Large intestine (tissue), 12 donors: ENCODE measurements around the gene NSFL1C. TPM values are rescaled to one million over a fixed set of nuclear protein-coding genes. Genes with fewer than 3 reads are reported as not detected.

Source experiments
- DNase-seq, 2 donors: peaks; one replicate each; pipeline versions ENCODE4 v3.0.0 to v3.0.0-alpha.2; 2013
- H3K27ac ChIP-seq: one replicate; pipeline ENCODE4 v1.5.1; 2013; ENCODE audit warnings: low read length
- H3K27me3 ChIP-seq: 2 replicates; pipeline ENCODE4 v1.6.1; 2013; ENCODE audit warnings: low read length; ENCODE audit not compliant: control insufficient read depth, insufficient read depth
- H3K36me3 ChIP-seq: 2 replicates; pipeline ENCODE4 v1.6.1; 2013; ENCODE audit warnings: low read length; ENCODE audit not compliant: control insufficient read depth, insufficient read depth
- H3K4me1 ChIP-seq: one replicate; pipeline ENCODE4 v1.6.1; 2013; ENCODE audit warnings: low read length; ENCODE audit not compliant: control insufficient read depth, insufficient read depth
- H3K4me3 ChIP-seq: one replicate; pipeline ENCODE4 v1.5.1; 2013; ENCODE audit warnings: low read length
- H3K9me3 ChIP-seq: one replicate; pipeline ENCODE4 v1.6.1; 2013; ENCODE audit warnings: mild to moderate bottlenecking, low read depth, low read length, moderate library complexity; ENCODE audit not compliant: control insufficient read depth
- WGBS: methylation state at CpG from one replicate; pipeline ENCODE4 v1.1.5; 2013; ENCODE audit warnings: low lambda C conversion rate; ENCODE audit not compliant: insufficient coverage; 5-methylcytosine and 5-hydroxymethylcytosine counted together
- long read RNA-seq, 11 donors: transcript quantifications; one replicate each; lab custom pipeline, GENCODE V29; 2026
- polyA plus RNA-seq: library from polyadenylated mRNA; unstranded; fragments of 120-200 nt; gene quantifications from one replicate; pipeline ENCODE4 v1.2.1, GENCODE V29; 2013

The NSFL1C gene
- 73.3 TPM for polyA plus RNA-seq
- long read RNA-seq, donor 1, transcript NSFL1C-201 (9 exons, 3,568 nt): major isoform, 12 of 23 reads
- long read RNA-seq, donor 1, partial matches to known transcripts: 8 of 23 reads
- long read RNA-seq, donor 1, other reads (novel, unspliced or antisense): 0 of 23 reads
- long read RNA-seq, donor 2, transcript NSFL1C-201 (9 exons, 3,568 nt): major isoform, 26 of 48 reads
- long read RNA-seq, donor 2, partial matches to known transcripts: 11 of 48 reads
- long read RNA-seq, donor 2, other reads (novel, unspliced or antisense): 7 of 48 reads
- long read RNA-seq, donor 3, transcript NSFL1C-201 (9 exons, 3,568 nt): major isoform, 26 of 57 reads
- long read RNA-seq, donor 3, partial matches to known transcripts: 27 of 57 reads
- long read RNA-seq, donor 3, other reads (novel, unspliced or antisense): 0 of 57 reads
- long read RNA-seq, donor 4: 0 reads
- long read RNA-seq, donor 5, transcript NSFL1C-201 (9 exons, 3,568 nt): major isoform, 11 of 22 reads
- long read RNA-seq, donor 5, partial matches to known transcripts: 0 of 22 reads
- long read RNA-seq, donor 5, other reads (novel, unspliced or antisense): 9 of 22 reads
- long read RNA-seq, donor 6, transcript NSFL1C-201 (9 exons, 3,568 nt): major isoform, 13 of 23 reads
- long read RNA-seq, donor 6, partial matches to known transcripts: 5 of 23 reads
- long read RNA-seq, donor 6, other reads (novel, unspliced or antisense): 0 of 23 reads
- long read RNA-seq, donor 7, transcript NSFL1C-201 (9 exons, 3,568 nt): major isoform, 6 of 7 reads
- long read RNA-seq, donor 7, partial matches to known transcripts: 0 of 7 reads
- long read RNA-seq, donor 7, other reads (novel, unspliced or antisense): 0 of 7 reads
- long read RNA-seq, donor 8, transcript NSFL1C-201 (9 exons, 3,568 nt): major isoform, 23 of 44 reads
- long read RNA-seq, donor 8, partial matches to known transcripts: 11 of 44 reads
- long read RNA-seq, donor 8, other reads (novel, unspliced or antisense): 6 of 44 reads
- long read RNA-seq, donor 9, transcript NSFL1C-201 (9 exons, 3,568 nt): major isoform, 17 of 19 reads
- long read RNA-seq, donor 9, partial matches to known transcripts: 0 of 19 reads
- long read RNA-seq, donor 9, other reads (novel, unspliced or antisense): 0 of 19 reads
- long read RNA-seq, donor 10, transcript NSFL1C-201 (9 exons, 3,568 nt): major isoform, 23 of 33 reads
- long read RNA-seq, donor 10, partial matches to known transcripts: 8 of 33 reads
- long read RNA-seq, donor 10, other reads (novel, unspliced or antisense): 0 of 33 reads
- long read RNA-seq, donor 11, transcript NSFL1C-201 (9 exons, 3,568 nt): major isoform, 19 of 21 reads
- long read RNA-seq, donor 11, partial matches to known transcripts: 0 of 21 reads
- long read RNA-seq, donor 11, other reads (novel, unspliced or antisense): 0 of 21 reads

GRCh38 chr20:1466211-1467081 is at the start of gene NSFL1C:
Gene NSFL1C, minus strand, starts transcription at chr20:1466849. Its CDS starts 25 bp downstream, at chr20:1466824.
- no peaks in the 10 kb centered on the region for H3K27me3 ChIP-seq
- peaks cover 30% of the 10 kb centered on the region for H3K4me1 ChIP-seq
- peak within 1 kb of the TSS; percentile 66 for H3K4me3 ChIP-seq
- H3K9me3 ChIP-seq: no peaks in the 10 kb centered on the region
- no CpG with 5 or more reads among the region's 104 CpGs for WGBS
- DNase-seq: peak; percentile 95 to 97
- peak within 1 kb of the TSS; percentile 83 for H3K27ac ChIP-seq
- peaks cover 22% of the 10 kb centered on the region for H3K36me3 ChIP-seq

GRCh38 chr20:1513801-1514200 is 47.2 kb upstream of the NSFL1C start:
- Histone ChIP-seq H3K27me3 (peaks cover 11% of the 10 kb centered on the region), H3K9me3 (no peaks in the 10 kb centered on the region), H3K4me3 (no peak overlapping the region), H3K4me1 (no peaks in the 10 kb centered on the region), H3K36me3 (no peaks in the 10 kb centered on the region), H3K27ac (no peak overlapping the region)
- WGBS: no CpG with 5 or more reads among the region's 1 CpG
- DNase-seq: no peak

DNA sequence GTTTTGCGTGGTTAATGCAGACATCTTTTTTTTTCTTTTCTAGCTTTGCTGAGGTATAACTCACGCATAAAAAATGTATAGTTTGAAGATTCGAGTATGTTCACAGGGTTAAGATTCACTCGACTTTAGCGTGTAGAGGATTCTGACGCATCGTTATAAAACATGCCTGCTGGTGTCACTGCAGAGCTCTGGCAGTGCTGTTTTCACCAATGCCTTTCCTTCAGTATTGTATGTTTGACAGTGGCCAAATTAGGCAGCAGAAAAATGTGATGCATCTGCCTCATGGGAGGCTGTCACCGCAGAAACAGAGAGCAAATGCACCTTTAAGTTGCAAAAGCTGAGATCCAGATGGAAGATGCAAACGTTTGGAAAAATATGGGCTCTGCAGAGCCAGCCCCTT is 42.6 kb upstream of the NSFL1C start:
- WGBS: 100% methylated on average over 1 of the region's 9 CpGs
- H3K27me3 ChIP-seq: peaks cover 10% of the 10 kb centered on the region
- H3K4me3 ChIP-seq: no peak overlapping the region
- no peaks in the 10 kb centered on the region for H3K4me1 ChIP-seq
- no peaks in the 10 kb centered on the region for H3K9me3 ChIP-seq
- no peaks in the 10 kb centered on the region for H3K36me3 ChIP-seq
- H3K27ac ChIP-seq: no peak overlapping the region
- no peak for DNase-seq

DNA sequence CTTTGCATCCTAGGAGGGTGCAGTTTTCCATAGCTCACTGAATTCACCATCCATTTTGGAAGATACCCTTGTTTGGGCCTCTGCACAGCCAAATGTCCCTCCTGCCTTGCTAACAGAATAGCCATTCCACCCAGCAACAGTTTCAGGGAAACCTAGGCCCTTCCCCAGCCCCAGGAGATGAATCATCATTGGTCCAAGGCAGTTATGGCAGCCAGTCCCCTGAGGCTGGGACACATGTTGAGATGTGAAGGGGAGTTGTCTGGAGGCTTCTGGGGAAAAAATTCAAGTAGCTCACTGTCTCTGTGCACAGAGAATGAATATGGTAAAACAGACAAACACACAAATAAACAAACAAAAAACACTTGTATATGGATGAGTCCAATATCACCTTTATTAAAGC is 41.9 kb upstream of the NSFL1C start:
- Histone ChIP-seq H3K27me3 (peaks cover 10% of the 10 kb centered on the region), H3K9me3 (no peaks in the 10 kb centered on the region), H3K36me3 (no peaks in the 10 kb centered on the region), H3K4me1 (no peaks in the 10 kb centered on the region), H3K27ac (no peak overlapping the region), H3K4me3 (no peak overlapping the region)
- no peak for DNase-seq

DNA sequence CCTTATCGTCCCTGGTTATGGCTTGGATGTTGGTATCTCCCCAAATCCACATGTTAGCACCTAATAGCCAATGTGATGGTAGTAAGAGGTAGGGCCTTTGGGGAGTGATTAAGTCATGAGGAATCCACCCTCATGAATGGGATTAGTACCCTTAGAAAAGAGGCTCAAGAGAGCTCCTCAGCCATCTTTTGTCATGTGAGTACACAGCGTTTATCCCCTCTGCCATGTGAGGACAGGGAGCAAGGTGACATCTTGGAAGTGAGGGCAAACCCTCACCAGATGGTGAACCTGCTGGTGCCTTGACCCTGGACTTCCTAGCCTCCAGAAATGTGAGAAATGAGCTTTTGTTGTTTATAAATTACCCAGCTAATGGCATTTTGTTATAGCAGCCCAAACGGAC is 40.6 kb upstream of the NSFL1C start:
- Histone ChIP-seq H3K4me1 (no peaks in the 10 kb centered on the region), H3K4me3 (no peak overlapping the region), H3K9me3 (no peaks in the 10 kb centered on the region), H3K27ac (no peak overlapping the region), H3K27me3 (peaks cover 10% of the 10 kb centered on the region), H3K36me3 (no peaks in the 10 kb centered on the region)
- no CpG with 5 or more reads among the region's 3 CpGs for WGBS
- DNase-seq: no peak

DNA sequence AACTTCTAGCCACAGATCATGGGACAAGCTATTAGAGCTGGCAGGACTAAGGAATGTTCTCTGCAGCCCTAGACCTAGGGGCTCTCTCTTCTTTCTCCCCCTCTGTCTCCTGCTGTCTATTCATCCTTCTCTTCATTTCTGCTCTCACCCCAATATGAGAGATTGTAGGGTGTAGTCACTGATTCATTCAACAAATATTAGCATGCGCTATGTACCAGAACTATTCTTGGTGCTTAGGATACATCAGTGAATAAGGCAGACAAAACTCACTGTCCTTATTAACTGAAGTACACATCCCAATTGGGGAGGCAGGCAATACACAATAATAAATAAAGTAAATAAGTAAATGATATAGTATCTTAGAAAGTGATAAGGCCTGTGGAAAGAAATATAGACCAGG is 39.2 kb upstream of the NSFL1C start:
- peaks cover 4% of the 10 kb centered on the region for H3K27me3 ChIP-seq
- H3K4me3 ChIP-seq: no peak overlapping the region
- 100% methylated on average over 1 of the region's 1 CpG for WGBS
- no peak overlapping the region for H3K27ac ChIP-seq
- peaks cover 1% of the 10 kb centered on the region for H3K4me1 ChIP-seq
- DNase-seq: no peak
- H3K36me3 ChIP-seq: no peaks in the 10 kb centered on the region
- no peaks in the 10 kb centered on the region for H3K9me3 ChIP-seq

- DNase-seq: no peak
- no peaks in the 10 kb centered on the region for H3K9me3 ChIP-seq
- WGBS: no CpG with 5 or more reads among the region's 3 CpGs
- no peak overlapping the region for H3K27ac ChIP-seq
- peaks cover 2% of the 10 kb centered on the region for H3K27me3 ChIP-seq
- no peak overlapping the region for H3K4me3 ChIP-seq
- H3K36me3 ChIP-seq: no peaks in the 10 kb centered on the region
- H3K4me1 ChIP-seq: peaks cover 3% of the 10 kb centered on the region
These were observed 38.7 kb upstream of the NSFL1C start for GRCh38 chr20:1505361-1505760.

DNA sequence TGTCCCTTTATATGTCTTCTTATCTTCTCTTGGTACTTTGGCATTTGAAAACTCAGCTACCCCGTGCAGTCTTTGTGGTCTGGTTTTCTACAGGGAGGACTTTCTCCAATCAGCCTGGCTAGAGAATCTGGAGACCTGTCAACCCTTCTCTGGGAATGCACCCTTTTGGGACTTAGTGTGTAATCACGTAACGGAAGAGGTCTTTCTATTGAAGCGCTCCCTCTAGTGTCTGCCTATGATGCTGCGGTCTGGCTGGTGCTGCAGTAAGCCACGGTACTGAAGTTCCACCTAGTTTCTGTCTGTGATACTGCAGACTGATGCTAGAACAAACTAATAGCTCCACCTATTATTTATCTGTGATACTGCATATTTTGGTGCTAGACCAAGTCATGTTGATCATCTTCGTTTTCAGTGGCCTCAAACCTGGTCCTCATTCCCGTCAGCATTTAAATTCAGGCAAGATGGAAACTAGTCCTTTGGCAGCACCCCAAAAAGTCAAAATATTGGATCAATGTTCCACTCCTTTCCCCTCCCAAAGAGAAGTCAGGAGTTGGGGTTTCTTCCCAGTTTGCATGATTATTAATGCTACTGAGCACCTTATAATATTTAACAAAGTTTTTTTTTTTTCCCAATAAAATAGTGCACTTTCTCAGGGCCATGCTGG is 37.0 kb upstream of the NSFL1C start:
- Histone ChIP-seq H3K27me3 (peaks cover 2% of the 10 kb centered on the region), H3K36me3 (no peaks in the 10 kb centered on the region), H3K4me3 (no peak overlapping the region), H3K4me1 (peaks cover 8% of the 10 kb centered on the region), H3K9me3 (no peaks in the 10 kb centered on the region), H3K27ac (no peak overlapping the region)
- 0% methylated on average over 1 of the region's 8 CpGs for WGBS
- peak; percentile 76 to 83 for DNase-seq

DNA sequence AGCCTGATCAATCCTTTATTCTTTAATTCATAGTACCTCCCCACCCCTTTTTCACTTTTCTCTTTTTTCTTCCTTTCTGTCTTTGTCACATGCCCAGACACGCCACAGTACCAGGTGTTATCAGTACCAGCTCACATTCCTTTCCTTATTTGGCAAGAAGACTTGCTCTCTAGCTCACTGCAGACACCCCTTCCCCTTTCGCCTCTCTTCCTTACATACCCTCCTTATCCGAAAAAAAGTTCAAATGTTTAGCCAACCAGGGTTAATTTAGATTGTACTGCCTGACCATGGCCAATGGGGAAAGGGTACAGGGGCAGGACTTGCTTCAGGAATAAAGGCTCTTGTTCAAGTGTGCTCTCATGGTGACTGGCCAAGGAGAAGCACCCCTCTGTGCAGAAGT is 33.8 kb upstream of the NSFL1C start:
- Histone ChIP-seq H3K27ac (peak overlapping the region; percentile 62), H3K36me3 (no peaks in the 10 kb centered on the region), H3K4me1 (peaks cover 8% of the 10 kb centered on the region), H3K27me3 (no peaks in the 10 kb centered on the region), H3K9me3 (no peaks in the 10 kb centered on the region), H3K4me3 (no peak overlapping the region)
- peak in 1 of 2 donors; percentile 53 for DNase-seq
- 0% methylated on average over 3 of the region's 3 CpGs for WGBS
